Iris pigment epithelial cell (primary cell): ENCODE results near the gene FTCD.
"Not testable (repeated sequence)": the region's sequence is repeated elsewhere in the genome, so short reads cannot be mapped to it uniquely, and the experiment has no call there.

Experiments
- DNase-seq: peaks from one replicate; pipeline ENCODE4 v3.0.0-alpha.2; 2011; ENCODE audit warnings: low read depth

The FTCD gene

GRCh38 chr21:46188226-46189212 is 33.1 kb upstream of the FTCD start:
- DNase-seq, result peak; percentile 46

- no peak for DNase-seq
These were observed 32.4 kb upstream of the FTCD start for GRCh38 chr21:46187814-46188213.

DNA sequence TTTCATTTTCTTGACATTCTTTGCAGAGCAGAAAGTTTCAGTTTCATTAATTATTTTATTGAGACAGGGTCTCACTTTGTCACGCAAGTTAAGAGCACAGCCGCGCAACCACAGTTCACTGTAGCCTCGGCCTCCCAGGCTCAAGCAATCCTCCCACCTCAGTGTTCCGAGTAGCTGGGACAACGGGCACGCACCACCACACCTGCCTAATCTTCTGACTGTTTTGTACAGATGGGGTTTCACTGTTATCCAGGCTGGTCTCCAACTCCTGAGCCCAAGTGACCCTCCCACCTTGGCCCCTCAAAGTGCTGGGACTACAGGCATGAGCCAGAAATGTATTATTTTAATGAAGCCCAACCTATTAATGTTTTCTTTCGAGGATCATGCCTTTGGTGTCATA is 31.9 kb upstream of the FTCD start:
- no peak for DNase-seq

DNA sequence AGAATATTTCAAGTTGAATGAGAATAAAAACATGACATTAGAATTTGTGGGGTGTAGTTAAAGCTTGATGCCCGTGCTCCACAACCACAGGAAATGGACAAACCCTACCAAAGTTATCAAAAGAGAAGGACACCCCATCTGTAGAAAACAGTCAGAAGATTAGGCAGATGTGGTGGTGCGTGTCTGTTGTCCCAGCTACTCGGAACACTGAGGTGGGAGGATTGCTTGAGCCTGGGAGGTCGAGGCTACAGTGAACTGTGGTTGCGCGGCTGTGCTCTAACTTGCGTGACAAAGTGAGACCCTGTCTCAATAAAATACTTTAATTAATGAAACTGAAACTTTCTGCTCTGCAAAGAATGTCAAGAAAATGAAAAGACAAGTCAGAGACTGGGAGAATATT is 30.3 kb upstream of the FTCD start:
- DNase-seq, result no peak

GRCh38 chr21:46184625-46185555 is 29.5 kb upstream of the FTCD start:
- DNase-seq, result peak; percentile 92

- DNase-seq, result peak; percentile 80
These were observed 28.7 kb upstream of the FTCD start, which contains the start of gene SPATC1L for GRCh38 chr21:46183910-46184624. Gene SPATC1L (minus strand): TSS chr21:46184459. CDS start chr21:46182816, 1,643 bp downstream.

DNA sequence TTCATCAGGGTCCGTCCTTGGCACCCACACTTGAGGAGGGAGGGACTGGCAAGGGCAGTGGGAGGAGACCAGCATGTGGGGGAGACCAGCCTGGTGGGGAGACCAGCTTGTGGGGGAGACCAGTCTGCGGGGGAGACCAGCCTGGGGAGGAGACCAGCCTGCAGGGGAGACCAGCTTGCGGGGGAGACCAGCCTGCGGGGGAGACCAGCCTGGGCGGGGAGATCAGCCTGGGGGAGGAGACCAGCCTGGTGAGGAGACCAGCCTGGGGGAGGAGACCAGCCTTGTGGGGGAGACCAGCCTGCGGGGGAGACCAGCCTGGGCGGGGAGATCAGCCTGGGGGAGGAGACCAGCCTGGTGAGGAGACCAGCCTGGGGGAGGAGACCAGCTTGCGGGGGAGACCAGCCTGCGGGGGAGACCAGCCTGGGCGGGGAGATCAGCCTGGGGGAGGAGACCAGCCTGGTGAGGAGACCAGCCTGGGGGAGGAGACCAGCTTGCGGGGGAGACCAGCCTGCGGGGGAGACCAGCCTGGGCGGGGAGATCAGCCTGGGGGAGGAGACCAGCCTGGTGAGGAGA is 28.0 kb upstream of the FTCD start:
- DNase-seq, result not testable (repeated sequence)

- DNase-seq, result no peak
These were observed 27.4 kb upstream of the FTCD start for GRCh38 chr21:46182548-46183336.

GRCh38 chr21:46181953-46182547 is 26.7 kb upstream of the FTCD start:
- no peak for DNase-seq

- no peak for DNase-seq
These were observed 26.1 kb upstream of the FTCD start for GRCh38 chr21:46181436-46181835.

GRCh38 chr21:46180778-46181391 is 25.5 kb upstream of the FTCD start:
- no peak for DNase-seq

GRCh38 chr21:46180079-46180722 is 24.8 kb upstream of the FTCD start:
- DNase-seq, result no peak

- DNase-seq, result no peak
These were observed 24.3 kb upstream of the FTCD start for GRCh38 chr21:46179708-46180078.

DNA sequence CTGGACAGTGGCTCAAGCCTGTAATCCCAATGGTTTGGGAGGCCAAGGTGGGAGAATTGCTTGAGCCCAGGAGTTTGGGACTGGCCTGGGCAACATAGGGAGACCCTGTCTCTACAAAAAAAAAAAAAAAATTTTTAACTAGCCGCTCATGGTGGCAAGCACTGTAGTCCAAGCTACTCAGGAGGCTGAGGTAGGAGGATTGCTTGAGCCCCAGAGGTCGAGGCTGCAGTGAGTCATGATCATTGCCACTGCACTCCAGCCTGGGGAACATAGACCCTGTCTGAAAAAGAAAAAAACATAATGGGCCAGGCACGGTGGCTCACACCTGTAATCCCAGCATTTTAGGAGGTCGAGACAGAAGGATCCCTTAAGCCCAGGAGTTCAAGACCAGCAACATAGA is 23.6 kb upstream of the FTCD start:
- DNase-seq, result no peak

GRCh38 chr21:46176443-46177129 is 21.2 kb upstream of the FTCD start:
- not testable (repeated sequence) for DNase-seq

GRCh38 chr21:46173573-46173972 is 18.2 kb upstream of the FTCD start:
- no peak for DNase-seq

DNA sequence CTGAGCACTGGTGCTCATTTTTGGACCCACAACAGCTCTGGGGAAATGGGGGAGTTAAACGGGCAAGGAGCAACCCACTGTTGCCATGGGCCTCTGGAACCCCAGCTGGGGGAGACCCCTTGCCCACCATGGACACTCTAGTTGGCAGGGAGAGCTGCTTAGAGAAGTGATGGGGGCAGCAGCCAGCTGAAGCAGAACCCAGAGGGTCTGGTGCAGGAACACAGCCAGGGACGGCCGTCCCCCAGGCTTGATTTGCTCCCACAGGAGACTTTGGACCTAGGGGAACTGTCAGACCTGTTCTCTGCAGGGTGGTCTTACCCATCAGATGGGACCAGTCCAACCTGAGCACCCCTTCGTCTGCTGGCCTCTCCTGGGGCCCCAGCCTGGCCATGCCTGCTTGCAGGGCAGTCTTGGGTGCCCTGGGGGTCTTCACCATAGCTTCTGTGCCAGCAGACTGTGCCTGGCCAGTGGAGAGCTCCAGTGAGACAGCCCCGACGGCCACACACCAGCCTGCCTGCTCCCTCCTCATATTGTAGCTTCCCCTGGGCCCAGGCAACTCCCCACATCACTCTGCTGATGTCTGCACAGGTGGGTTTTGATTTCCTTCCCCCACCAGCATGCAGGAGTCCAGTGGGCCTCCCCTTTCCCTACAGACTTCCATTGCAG is 17.6 kb upstream of the FTCD start:
- no peak for DNase-seq
